H9 (cell line): Measurements from ENCODE around the gene FSD1. TPM values are rescaled to one million over a fixed set of nuclear protein-coding genes. Genes with fewer than 3 reads are reported as not detected.
A peak's percentile ranks its signal among the peaks of the same experiment; 100 is the strongest.

ENCODE experiments used
- DNase-seq: peaks from one replicate; pipeline ENCODE4 v3.0.0-alpha.2; 2017
- H2AFZ ChIP-seq: one replicate; pipeline ENCODE4 v1.6.1; 2013; ENCODE audit warnings: mild to moderate bottlenecking, low read length, control low read depth, moderate library complexity
- H2AK5ac ChIP-seq: 2 replicates; pipeline ENCODE4 v1.6.1; 2013; ENCODE audit warnings: low read length, control low read depth, mixed read lengths; ENCODE audit not compliant: insufficient read length
- H2BK120ac ChIP-seq: one replicate; pipeline ENCODE4 v1.6.1; 2013; ENCODE audit warnings: low read depth, mild to moderate bottlenecking, low read length, control low read depth, inconsistent platforms; ENCODE audit not compliant: poor library complexity, severe bottlenecking
- H2BK12ac ChIP-seq: 2 replicates; pipeline ENCODE4 v1.6.1; 2013; ENCODE audit warnings: low read length, control low read depth, mixed read lengths, low read depth; ENCODE audit not compliant: insufficient read length
- H2BK15ac ChIP-seq: 2 replicates; pipeline ENCODE4 v1.6.1; 2013; ENCODE audit warnings: low read depth, low read length, control low read depth
- H2BK20ac ChIP-seq: one replicate; pipeline ENCODE4 v1.6.1; 2013; ENCODE audit warnings: low read depth, mild to moderate bottlenecking, low read length, control low read depth, inconsistent platforms; ENCODE audit not compliant: poor library complexity, severe bottlenecking
- H2BK5ac ChIP-seq: 2 replicates; pipeline ENCODE4 v1.6.1; 2013; ENCODE audit warnings: low read length, control low read depth, mixed read lengths; ENCODE audit not compliant: insufficient read length
- H3K14ac ChIP-seq: 2 replicates; pipeline ENCODE4 v1.6.1; 2013; ENCODE audit warnings: low read length, control low read depth; ENCODE audit not compliant: insufficient read depth
- H3K18ac ChIP-seq: 2 replicates; pipeline ENCODE4 v1.6.1; 2013; ENCODE audit warnings: low read depth, mild to moderate bottlenecking, mixed read lengths, low read length, control low read depth; ENCODE audit not compliant: insufficient read length
- H3K23ac ChIP-seq: 2 replicates; pipeline ENCODE4 v1.6.1; 2013; ENCODE audit warnings: low read length, control low read depth, mixed read lengths, low read depth; ENCODE audit not compliant: insufficient read length
- H3K23me2 ChIP-seq: 2 replicates; pipeline ENCODE4 v1.6.1; 2013; ENCODE audit warnings: low read depth, mild to moderate bottlenecking, mixed read lengths, low read length, control low read depth; ENCODE audit not compliant: insufficient read length, poor library complexity, severe bottlenecking
- H3K27ac ChIP-seq: 2 replicates; pipeline ENCODE4 v1.5.1; 2013; ENCODE audit warnings: low read length, control low read depth, mixed read lengths, low read depth; ENCODE audit not compliant: insufficient read length
- H3K27me3 ChIP-seq: 2 replicates; pipeline ENCODE4 v1.6.1; 2013; ENCODE audit warnings: low read length, control low read depth, inconsistent platforms; ENCODE audit not compliant: insufficient read depth
- H3K4ac ChIP-seq: 2 replicates; pipeline ENCODE4 v1.6.1; 2013; ENCODE audit warnings: low read depth, mild to moderate bottlenecking, control low read depth, inconsistent platforms, low read length, moderate library complexity
- H3K4me1 ChIP-seq: 2 replicates; pipeline ENCODE4 v1.6.1; 2013; ENCODE audit warnings: low read length, control low read depth, inconsistent platforms; ENCODE audit not compliant: insufficient read depth
- H3K4me2 ChIP-seq: 2 replicates; pipeline ENCODE4 v1.6.1; 2013; ENCODE audit warnings: low read length, control low read depth, mixed read lengths; ENCODE audit not compliant: insufficient read length, insufficient read depth
- H3K56ac ChIP-seq: 2 replicates; pipeline ENCODE4 v1.6.1; 2013; ENCODE audit warnings: low read depth, mild to moderate bottlenecking, mixed read lengths, low read length, control low read depth; ENCODE audit not compliant: insufficient read length
- H3K79me1 ChIP-seq: 2 replicates; pipeline ENCODE4 v1.6.1; 2013; ENCODE audit warnings: low read depth, mild to moderate bottlenecking, moderate library complexity, low read length, control low read depth, inconsistent platforms; ENCODE audit not compliant: insufficient read depth, poor library complexity, severe bottlenecking
- H3K79me2 ChIP-seq: 2 replicates; pipeline ENCODE4 v1.6.1; 2013; ENCODE audit warnings: low read length, control low read depth, inconsistent platforms; ENCODE audit not compliant: insufficient read depth
- H3K9ac ChIP-seq: 2 replicates; pipeline ENCODE4 v1.6.1; 2013; ENCODE audit warnings: low read length, control low read depth, mixed read lengths; ENCODE audit not compliant: insufficient read length; ENCODE audit errors: extremely low read depth
- H3K9me3 ChIP-seq: one replicate; pipeline ENCODE4 v1.6.1; 2013; ENCODE audit warnings: low read depth, low read length, inconsistent platforms; ENCODE audit not compliant: control insufficient read depth
- H3T11ph ChIP-seq: one replicate; pipeline ENCODE4 v1.6.1; 2013; ENCODE audit warnings: mild to moderate bottlenecking, low read length, control low read depth, inconsistent platforms
- H4K20me1 ChIP-seq: one replicate; pipeline ENCODE4 v1.6.1; 2013; ENCODE audit not compliant: control insufficient read depth, insufficient read length, insufficient read depth
- H4K5ac ChIP-seq: 2 replicates; pipeline ENCODE4 v1.6.1; 2013; ENCODE audit warnings: low read depth, mild to moderate bottlenecking, mixed read lengths, low read length, control low read depth; ENCODE audit not compliant: insufficient read length
- H4K8ac ChIP-seq: replicated peaks from 2 replicates; pipeline ENCODE4 v1.6.1; 2013; ENCODE audit warnings: low read length, control low read depth, mixed read lengths, low read depth; ENCODE audit not compliant: insufficient read length
- H4K91ac ChIP-seq: 2 replicates; pipeline ENCODE4 v1.6.1; 2013; ENCODE audit warnings: low read depth, mild to moderate bottlenecking, moderate library complexity, mixed read lengths, low read length, control low read depth; ENCODE audit not compliant: insufficient read length
- H3K27ac Mint-ChIP-seq, 3 experiments: 2 replicates in 2 of 3; 3 replicates in 1 of 3; pipeline ENCODE4 v1.8.0; 2020 to 2021; ENCODE audit warnings: mixed read lengths in 3 of 3, mild to moderate bottlenecking in 1 of 3, moderate library complexity in 1 of 3
- H3K27me3 Mint-ChIP-seq: 2 replicates; pipeline ENCODE4 v1.8.0; 2021; ENCODE audit warnings: low read depth, mild to moderate bottlenecking, moderate library complexity, mixed read lengths
- H3K36me3 Mint-ChIP-seq, 3 experiments: 2 replicates in 2 of 3; 3 replicates in 1 of 3; pipeline ENCODE4 v1.8.0; 2020 to 2021; ENCODE audit warnings: low read depth in 3 of 3, mixed read lengths in 3 of 3; ENCODE audit not compliant: insufficient read depth in 1 of 3
- H3K4me1 Mint-ChIP-seq, 2 experiments: 2 replicates each; pipeline ENCODE4 v1.8.0; 2020; ENCODE audit warnings: mixed read lengths in 2 of 2
- H3K4me3 Mint-ChIP-seq, 2 experiments: 2 replicates in 1 of 2; 3 replicates in 1 of 2; pipeline ENCODE4 v1.8.0; 2020 to 2021; ENCODE audit warnings: mild to moderate bottlenecking in 2 of 2, mixed read lengths in 2 of 2, moderate library complexity in 1 of 2
- H3K9me3 Mint-ChIP-seq, 2 experiments: 2 replicates in 1 of 2; 3 replicates in 1 of 2; pipeline ENCODE4 v1.8.0; 2020; ENCODE audit warnings: mild to moderate bottlenecking in 2 of 2, mixed read lengths in 2 of 2, moderate library complexity in 1 of 2
- CTCF ChIP-seq: fragments of 200-600 bp; sonication (generic); conservative IDR thresholded peaks from 3 replicates; pipeline ENCODE4 v1.8.0; 2021; ENCODE audit warnings: antibody characterized with exemption, mild to moderate bottlenecking
- WGBS: extraction: QIAGEN DNeasy Blood & Tissue Kit; methylation state at CpG from one replicate; pipeline ENCODE4 v1.1.7; 2013; ENCODE audit warnings: missing lambda C conversion rate, low lambda C conversion rate, mixed read lengths; ENCODE audit not compliant: insufficient read length; ENCODE audit errors: extremely low coverage; 5-methylcytosine and 5-hydroxymethylcytosine counted together
- total RNA-seq: library from RNA; stranded (reverse); gene quantifications from 2 replicates; pipeline ENCODE4 v1.2.1, GENCODE V29; 2021

Gene FSD1
- total RNA-seq, 1 experiment from 2014 or later, result 53.6 TPM

DNA sequence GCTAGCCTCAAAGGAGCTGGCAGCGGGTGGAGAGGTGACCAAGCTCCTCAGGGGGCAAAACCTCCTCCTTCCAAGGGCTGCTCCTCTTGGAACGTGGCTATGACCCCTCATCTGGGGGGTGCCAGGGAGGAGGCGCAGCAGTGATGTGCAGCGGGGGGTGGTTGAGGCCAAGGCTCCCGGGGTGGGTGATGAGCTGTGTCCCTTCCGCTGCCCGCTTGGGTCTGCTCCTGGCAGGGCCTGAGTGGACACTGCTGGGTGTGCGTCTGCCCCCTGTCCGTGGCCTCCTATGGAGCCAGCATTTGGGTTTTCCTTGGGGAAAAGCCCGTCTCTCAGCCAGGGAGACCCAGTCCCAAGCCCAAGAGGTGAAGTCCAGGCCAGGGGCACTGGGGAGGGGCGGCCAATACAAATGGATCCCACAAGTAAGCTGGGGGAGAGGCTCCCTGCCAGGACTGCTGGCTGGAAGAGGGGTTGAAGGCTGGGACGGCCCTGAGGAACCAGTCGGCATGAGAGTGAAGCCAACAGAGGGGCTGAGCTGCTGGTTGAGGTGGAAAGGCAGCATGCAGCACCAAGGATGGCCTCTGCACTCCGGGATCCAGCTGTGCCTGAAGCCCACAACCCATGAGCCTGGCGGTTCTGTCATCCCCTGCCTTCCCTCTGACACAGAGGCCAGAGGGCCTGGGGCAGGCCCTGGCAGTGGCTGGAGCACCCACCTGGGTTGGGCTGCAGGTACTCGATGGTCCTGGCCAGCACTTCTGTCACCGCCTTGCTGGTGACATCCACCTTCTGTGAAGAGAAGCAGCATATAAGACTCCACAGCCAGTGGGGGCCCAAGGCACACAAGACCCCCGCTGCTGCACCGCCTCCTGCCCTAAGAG, 61.6 kb downstream of the FSD1 start:
- Histone ChIP-seq H4K20me1 (no peaks in the 10 kb centered on the region), H3K27me3 (no peaks in the 10 kb centered on the region), H3K4me1 (no peaks in the 10 kb centered on the region; the same call in 1 of the 2 replicates), H4K5ac (no peak overlapping the region), H2AFZ (no peak overlapping the region), H2AK5ac (no peak overlapping the region), H3K79me2 (no peaks in the 10 kb centered on the region), H4K91ac (no peak overlapping the region), H3K56ac (no peak overlapping the region), H2BK15ac (no peak overlapping the region), H3K79me1 (no peaks in the 10 kb centered on the region), H2BK12ac (no peak overlapping the region), H3K18ac (no peak overlapping the region), H3T11ph (no peak overlapping the region), H3K4ac (no peak overlapping the region), H3K14ac (no peak overlapping the region; the same call in 1 of the 2 replicates), H4K8ac (no peak overlapping the region), H3K4me2 (no peak overlapping the region), H3K23ac (no peak overlapping the region), H2BK20ac (no peak overlapping the region), H2BK5ac (no peak overlapping the region), H3K9me3 (no peaks in the 10 kb centered on the region), H3K27ac (no peak overlapping the region), H3K23me2 (no peaks in the 10 kb centered on the region), H2BK120ac (no peak overlapping the region), H3K9ac (no peak overlapping the region)
- WGBS, result no CpG with 5 or more reads among the region's 19 CpGs
- no peak for TF ChIP-seq CTCF
- H3K36me3 Mint-ChIP-seq, result peaks cover 3 to 27% (median 11%) of the 10 kb centered on the region in 3 experiments; a peak in 5 of 7 replicates
- no peak overlapping the region for H3K4me3 Mint-ChIP-seq
- H3K4me1 Mint-ChIP-seq, result peaks cover 10 to 21% of the 10 kb centered on the region in 2 experiments
- no peaks in the 10 kb centered on the region for H3K9me3 Mint-ChIP-seq
- H3K27ac Mint-ChIP-seq, result peak overlapping the region in 1 of 3 experiments; percentile 81; a peak in 2 of 7 replicates
- DNase-seq, result no peak
- H3K27me3 Mint-ChIP-seq, result peaks cover 6% of the 10 kb centered on the region
